IMR-90 (cell line): ENCODE data around the gene EXOC6B.

Source experiments
- CTCF ChIP-seq: conservative IDR thresholded peaks from 2 replicates; pipeline ENCODE4 v1.5.1; 2012; ENCODE audit warnings: mild to moderate bottlenecking, low read depth, low read length, improper control_type of control experiment
- MAFK ChIP-seq: IDR thresholded peaks from 2 replicates; pipeline ENCODE4 v1.6.1; 2012; ENCODE audit warnings: low read depth, low read length, improper control_type of control experiment
- MXI1 ChIP-seq: IDR thresholded peaks from 2 replicates; pipeline ENCODE4 v1.6.1; 2012; ENCODE audit warnings: low read depth, mild to moderate bottlenecking, low read length, moderate library complexity, borderline replicate concordance
- SMC3 ChIP-seq: fragments of 150-350 bp; IDR thresholded peaks from 2 replicates; pipeline ENCODE4 v1.6.1; 2016; ENCODE audit warnings: low read depth, mild to moderate bottlenecking, antibody characterized with exemption, low read length, moderate library complexity
- USF2 ChIP-seq: fragments of 150-350 bp; IDR thresholded peaks from 2 replicates; pipeline ENCODE4 v1.6.1; 2017; ENCODE audit warnings: mild to moderate bottlenecking, antibody characterized with exemption, low read length, low read depth

- TF ChIP-seq CTCF (no peak), USF2 (no peak), MAFK (no peak), MXI1 (no peak), SMC3 (no peak)
Observed at GRCh38 chr2:72665448-72665847, 160.4 kb downstream of the EXOC6B start.
